GM23338 (cell line): ENCODE measurements around the gene RNASE8. TPM values are rescaled to one million over a fixed set of nuclear protein-coding genes. Genes with fewer than 3 reads are reported as not detected.

Experiments used
- ATAC-seq: fragments of 200-7000 bp; cut with Tn5 transposase; 3 replicates; pipeline ENCODE4 v1.9.1; 2020
- DNase-seq: peaks from one replicate; pipeline ENCODE4 v3.0.0-alpha.2; 2015; ENCODE audit warnings: low spot score
- H2AFZ ChIP-seq: fragments of 200-600 bp; sonication (generic); 2 replicates; pipeline ENCODE4 v1.8.0; 2016; ENCODE audit warnings: antibody characterized with exemption, mild to moderate bottlenecking, moderate library complexity
- H3F3A ChIP-seq: fragments of 200-600 bp; sonication (generic); replicated peaks from 2 replicates; pipeline ENCODE4 v1.8.0; 2017; ENCODE audit warnings: antibody characterized with exemption, mixed run types, low read depth
- H3K27ac ChIP-seq: fragments of 200-600 bp; sonication (generic); 2 replicates; pipeline ENCODE4 v1.6.1; 2016; ENCODE audit warnings: low read depth
- H3K27me3 ChIP-seq: fragments of 200-600 bp; sonication (generic); 2 replicates; pipeline ENCODE4 v1.8.0; 2016; ENCODE audit warnings: mild to moderate bottlenecking, mixed run types, moderate library complexity; ENCODE audit not compliant: insufficient read depth
- H3K36me3 ChIP-seq: fragments of 200-600 bp; sonication (generic); 2 replicates; pipeline ENCODE4 v1.8.0; 2016; ENCODE audit warnings: mild to moderate bottlenecking; ENCODE audit not compliant: insufficient read depth
- H3K4me1 ChIP-seq: fragments of 200-600 bp; sonication (generic); 2 replicates; pipeline ENCODE4 v1.8.0; 2016; ENCODE audit warnings: mild to moderate bottlenecking, moderate library complexity; ENCODE audit not compliant: insufficient read depth
- H3K4me2 ChIP-seq: fragments of 200-600 bp; sonication (generic); 2 replicates; pipeline ENCODE4 v1.7.1; 2017; ENCODE audit warnings: mixed run types
- H3K4me3 ChIP-seq: fragments of 200-600 bp; sonication (generic); 2 replicates; pipeline ENCODE4 v1.6.1; 2016; ENCODE audit warnings: mixed run types
- H3K79me2 ChIP-seq: fragments of 200-600 bp; sonication (generic); replicated peaks from 2 replicates; pipeline ENCODE4 v1.8.0; 2017; ENCODE audit warnings: mild to moderate bottlenecking; ENCODE audit not compliant: insufficient read depth
- H3K9me2 ChIP-seq: fragments of 200-600 bp; sonication (generic); 2 replicates; pipeline ENCODE4 v1.8.0; 2017; ENCODE audit not compliant: insufficient read depth
- H4K20me1 ChIP-seq: fragments of 200-600 bp; sonication (generic); replicated peaks from 2 replicates; pipeline ENCODE4 v1.8.0; 2017; ENCODE audit warnings: mild to moderate bottlenecking; ENCODE audit not compliant: insufficient read depth
- H3K27ac Mint-ChIP-seq: 2 replicates; pipeline ENCODE4 v1.8.0; 2020; ENCODE audit warnings: inconsistent platforms, mild to moderate bottlenecking, moderate library complexity, mixed read lengths
- H3K27me3 Mint-ChIP-seq: 3 replicates; pipeline ENCODE4 v1.8.0; 2022; ENCODE audit warnings: low read depth, mild to moderate bottlenecking, moderate library complexity, mixed read lengths, inconsistent platforms; ENCODE audit not compliant: insufficient read depth, poor library complexity
- H3K36me3 Mint-ChIP-seq: 3 replicates; pipeline ENCODE4 v1.8.0; 2021; ENCODE audit warnings: low read depth, mild to moderate bottlenecking, inconsistent platforms, moderate library complexity, mixed read lengths
- H3K4me1 Mint-ChIP-seq: 3 replicates; pipeline ENCODE4 v1.8.0; 2020; ENCODE audit warnings: mild to moderate bottlenecking, inconsistent platforms, mixed read lengths
- H3K4me3 Mint-ChIP-seq: 3 replicates; pipeline ENCODE4 v1.8.0; 2021; ENCODE audit warnings: moderate library complexity, mild to moderate bottlenecking, inconsistent platforms, mixed read lengths
- H3K9me3 Mint-ChIP-seq: 3 replicates; pipeline ENCODE4 v1.8.0; 2020; ENCODE audit warnings: moderate library complexity, mild to moderate bottlenecking, inconsistent platforms, mixed read lengths
- CREB1 ChIP-seq: fragments of 250-450 bp; sonication (Bioruptor Pico); IDR thresholded peaks from 2 replicates; pipeline ENCODE4 v1.5.0; 2020; ENCODE audit warnings: low read depth, mild to moderate bottlenecking, moderate library complexity
- EZH2 ChIP-seq: fragments of 200-600 bp; sonication (generic); IDR thresholded peaks from one replicate; pipeline ENCODE4 v1.8.0; 2017; ENCODE audit warnings: antibody characterized with exemption, mild to moderate bottlenecking, low read depth; ENCODE audit not compliant: unreplicated experiment
- EZH2phosphoT487 ChIP-seq: fragments of 200-600 bp; sonication (generic); IDR thresholded peaks from one replicate; pipeline ENCODE4 v1.8.1; 2018; ENCODE audit warnings: antibody characterized with exemption; ENCODE audit not compliant: unreplicated experiment
- JUNB ChIP-seq: IDR thresholded peaks from one replicate; pipeline ENCODE4 v1.6.1; 2016; ENCODE audit warnings: antibody characterized with exemption; ENCODE audit not compliant: unreplicated experiment
- NANOG ChIP-seq: IDR thresholded peaks from 2 replicates; pipeline ENCODE4 v1.6.1; 2016; ENCODE audit warnings: antibody characterized with exemption, borderline replicate concordance
- POLR2AphosphoS5 ChIP-seq: IDR thresholded peaks from 2 replicates; pipeline ENCODE4 v1.6.1; 2016; ENCODE audit warnings: antibody characterized with exemption, low read depth
- STAT1 ChIP-seq: IDR thresholded peaks from one replicate; pipeline ENCODE4 v1.6.1; 2016; ENCODE audit warnings: antibody characterized with exemption; ENCODE audit not compliant: unreplicated experiment
- ZNF114 ChIP-seq: fragments of 250-450 bp; sonication (Bioruptor Pico); IDR thresholded peaks from 2 replicates; pipeline ENCODE4 v1.5.0; 2020; ENCODE audit warnings: mild to moderate bottlenecking, moderate library complexity
- ZNF331 ChIP-seq: fragments of 250-450 bp; sonication (Bioruptor Pico); IDR thresholded peaks from 2 replicates; pipeline ENCODE4 v1.5.0; 2020; ENCODE audit warnings: low read depth, mild to moderate bottlenecking, moderate library complexity
- polyA plus RNA-seq: library from polyadenylated mRNA; unstranded; fragments of >200 nt; fragmentation: Nextera tagmentation; extraction: Ambion mirVana; gene quantifications from 2 replicates; pipeline ENCODE4 v1.2.1, GENCODE V29; 2016
- total RNA-seq: library from RNA; depleted of rRNA; stranded (reverse); fragments of >200 nt; shearing (Covaris generic); gene quantifications from 2 replicates; pipeline ENCODE4 v1.2.3, GENCODE V29; 2014
- TF ChIP-seq, protein P1 (sequence below): fragments of 250-450 bp; sonication (Bioruptor Pico); IDR thresholded peaks from 2 replicates; pipeline ENCODE4 v1.5.0; 2020; ENCODE audit warnings: mild to moderate bottlenecking, moderate library complexity
- TF ChIP-seq, protein P2 (sequence below), 2 experiments: fragments of 200-600 bp in 1 of 2; sonication (generic) in 1 of 2; conservative IDR thresholded peaks; 2 replicates each; pipeline versions ENCODE4 v1.5.1 to v1.6.1; 2016 to 2017; ENCODE audit warnings: antibody characterized with exemption in 2 of 2, low read depth in 2 of 2, mild to moderate bottlenecking in 2 of 2, moderate library complexity in 1 of 2
- TF ChIP-seq, protein P3 (sequence below): IDR thresholded peaks from 2 replicates; pipeline ENCODE4 v1.6.1; 2016; ENCODE audit warnings: antibody characterized with exemption
- TF ChIP-seq, protein P4 (sequence below): IDR thresholded peaks from one replicate; pipeline ENCODE4 v1.6.1; 2018; ENCODE audit warnings: antibody characterized with exemption; ENCODE audit not compliant: unreplicated experiment

Gene RNASE8
- total and polyA plus RNA-seq, 2 experiments from 2014 or later: not detected

DNA sequence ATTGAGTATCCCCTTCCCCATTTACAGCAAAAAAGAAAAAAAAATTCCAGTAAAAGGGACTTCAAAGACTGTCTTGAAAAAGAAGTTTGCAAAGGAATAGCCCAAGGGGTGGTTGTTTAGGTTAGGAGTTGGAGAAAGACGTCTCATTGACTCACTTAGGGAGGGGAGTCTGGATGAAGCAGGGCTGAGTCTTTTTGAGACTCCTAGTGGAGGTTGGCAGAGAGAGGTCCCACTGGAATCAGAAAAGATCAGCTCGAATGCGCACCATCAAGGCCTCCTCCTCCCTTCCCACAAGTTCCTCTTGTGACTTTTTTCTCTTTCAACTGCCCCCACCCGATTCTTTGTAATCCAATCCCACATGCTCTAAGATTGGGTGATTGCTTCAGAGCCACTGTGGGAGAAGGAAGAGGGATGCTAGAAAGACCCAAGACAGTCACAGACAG is 14.4 kb downstream of the RNASE8 start:
- no peaks in the 10 kb centered on the region for H3K9me2 ChIP-seq
- peaks cover 17% of the 10 kb centered on the region for H3F3A ChIP-seq
- H3K4me1 ChIP-seq: peaks cover 13% of the 10 kb centered on the region
- H2AFZ ChIP-seq: peak overlapping the region; percentile 91
- H3K36me3 ChIP-seq: peaks cover 6% of the 10 kb centered on the region; the same call in 1 of the 2 replicates
- ATAC-seq (no peak), DNase-seq (peak; percentile 30)
- Mint-ChIP-seq H3K27me3 (peaks cover 20% of the 10 kb centered on the region), H3K36me3 (peaks cover 45% of the 10 kb centered on the region), H3K4me3 (peak overlapping the region; percentile 97), H3K9me3 (no peaks in the 10 kb centered on the region; the same call in 1 of the 3 replicates), H3K4me1 (peaks cover 32% of the 10 kb centered on the region), H3K27ac (peak overlapping the region; percentile 96)
- TF ChIP-seq POLR2AphosphoS5 (no peak), EZH2 (no peak), ZNF114 (CRISPR knock-in tag) (no peak), CREB1 (CRISPR knock-in tag) (no peak), EZH2phosphoT487 (no peak), NANOG (no peak), ZNF331 (CRISPR knock-in tag) (no peak), JUNB (no peak), STAT1 (no peak)
- TF ChIP-seq, protein P1, sequence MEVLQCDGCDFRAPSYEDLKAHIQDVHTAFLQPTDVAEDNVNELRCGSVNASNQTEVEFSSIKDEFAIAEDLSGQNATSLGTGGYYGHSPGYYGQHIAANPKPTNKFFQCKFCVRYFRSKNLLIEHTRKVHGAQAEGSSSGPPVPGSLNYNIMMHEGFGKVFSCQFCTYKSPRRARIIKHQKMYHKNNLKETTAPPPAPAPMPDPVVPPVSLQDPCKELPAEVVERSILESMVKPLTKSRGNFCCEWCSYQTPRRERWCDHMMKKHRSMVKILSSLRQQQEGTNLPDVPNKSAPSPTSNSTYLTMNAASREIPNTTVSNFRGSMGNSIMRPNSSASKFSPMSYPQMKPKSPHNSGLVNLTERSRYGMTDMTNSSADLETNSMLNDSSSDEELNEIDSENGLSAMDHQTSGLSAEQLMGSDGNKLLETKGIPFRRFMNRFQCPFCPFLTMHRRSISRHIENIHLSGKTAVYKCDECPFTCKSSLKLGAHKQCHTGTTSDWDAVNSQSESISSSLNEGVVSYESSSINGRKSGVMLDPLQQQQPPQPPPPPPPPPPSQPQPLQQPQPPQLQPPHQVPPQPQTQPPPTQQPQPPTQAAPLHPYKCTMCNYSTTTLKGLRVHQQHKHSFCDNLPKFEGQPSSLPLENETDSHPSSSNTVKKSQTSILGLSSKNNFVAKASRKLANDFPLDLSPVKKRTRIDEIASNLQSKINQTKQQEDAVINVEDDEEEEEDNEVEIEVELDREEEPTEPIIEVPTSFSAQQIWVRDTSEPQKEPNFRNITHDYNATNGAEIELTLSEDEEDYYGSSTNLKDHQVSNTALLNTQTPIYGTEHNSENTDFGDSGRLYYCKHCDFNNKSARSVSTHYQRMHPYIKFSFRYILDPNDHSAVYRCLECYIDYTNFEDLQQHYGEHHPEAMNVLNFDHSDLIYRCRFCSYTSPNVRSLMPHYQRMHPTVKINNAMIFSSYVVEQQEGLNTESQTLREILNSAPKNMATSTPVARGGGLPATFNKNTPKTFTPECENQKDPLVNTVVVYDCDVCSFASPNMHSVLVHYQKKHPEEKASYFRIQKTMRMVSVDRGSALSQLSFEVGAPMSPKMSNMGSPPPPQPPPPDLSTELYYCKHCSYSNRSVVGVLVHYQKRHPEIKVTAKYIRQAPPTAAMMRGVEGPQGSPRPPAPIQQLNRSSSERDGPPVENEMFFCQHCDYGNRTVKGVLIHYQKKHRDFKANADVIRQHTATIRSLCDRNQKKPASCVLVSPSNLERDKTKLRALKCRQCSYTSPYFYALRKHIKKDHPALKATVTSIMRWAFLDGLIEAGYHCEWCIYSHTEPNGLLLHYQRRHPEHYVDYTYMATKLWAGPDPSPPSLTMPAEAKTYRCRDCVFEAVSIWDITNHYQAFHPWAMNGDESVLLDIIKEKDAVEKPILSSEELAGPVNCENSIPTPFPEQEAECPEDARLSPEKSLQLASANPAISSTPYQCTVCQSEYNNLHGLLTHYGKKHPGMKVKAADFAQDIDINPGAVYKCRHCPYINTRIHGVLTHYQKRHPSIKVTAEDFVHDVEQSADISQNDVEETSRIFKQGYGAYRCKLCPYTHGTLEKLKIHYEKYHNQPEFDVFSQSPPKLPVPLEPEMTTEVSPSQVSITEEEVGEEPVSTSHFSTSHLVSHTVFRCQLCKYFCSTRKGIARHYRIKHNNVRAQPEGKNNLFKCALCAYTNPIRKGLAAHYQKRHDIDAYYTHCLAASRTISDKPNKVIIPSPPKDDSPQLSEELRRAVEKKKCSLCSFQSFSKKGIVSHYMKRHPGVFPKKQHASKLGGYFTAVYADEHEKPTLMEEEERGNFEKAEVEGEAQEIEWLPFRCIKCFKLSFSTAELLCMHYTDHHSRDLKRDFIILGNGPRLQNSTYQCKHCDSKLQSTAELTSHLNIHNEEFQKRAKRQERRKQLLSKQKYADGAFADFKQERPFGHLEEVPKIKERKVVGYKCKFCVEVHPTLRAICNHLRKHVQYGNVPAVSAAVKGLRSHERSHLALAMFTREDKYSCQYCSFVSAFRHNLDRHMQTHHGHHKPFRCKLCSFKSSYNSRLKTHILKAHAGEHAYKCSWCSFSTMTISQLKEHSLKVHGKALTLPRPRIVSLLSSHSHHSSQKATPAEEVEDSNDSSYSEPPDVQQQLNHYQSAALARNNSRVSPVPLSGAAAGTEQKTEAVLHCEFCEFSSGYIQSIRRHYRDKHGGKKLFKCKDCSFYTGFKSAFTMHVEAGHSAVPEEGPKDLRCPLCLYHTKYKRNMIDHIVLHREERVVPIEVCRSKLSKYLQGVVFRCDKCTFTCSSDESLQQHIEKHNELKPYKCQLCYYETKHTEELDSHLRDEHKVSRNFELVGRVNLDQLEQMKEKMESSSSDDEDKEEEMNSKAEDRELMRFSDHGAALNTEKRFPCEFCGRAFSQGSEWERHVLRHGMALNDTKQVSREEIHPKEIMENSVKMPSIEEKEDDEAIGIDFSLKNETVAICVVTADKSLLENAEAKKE: no peak
- TF ChIP-seq, protein P2, sequence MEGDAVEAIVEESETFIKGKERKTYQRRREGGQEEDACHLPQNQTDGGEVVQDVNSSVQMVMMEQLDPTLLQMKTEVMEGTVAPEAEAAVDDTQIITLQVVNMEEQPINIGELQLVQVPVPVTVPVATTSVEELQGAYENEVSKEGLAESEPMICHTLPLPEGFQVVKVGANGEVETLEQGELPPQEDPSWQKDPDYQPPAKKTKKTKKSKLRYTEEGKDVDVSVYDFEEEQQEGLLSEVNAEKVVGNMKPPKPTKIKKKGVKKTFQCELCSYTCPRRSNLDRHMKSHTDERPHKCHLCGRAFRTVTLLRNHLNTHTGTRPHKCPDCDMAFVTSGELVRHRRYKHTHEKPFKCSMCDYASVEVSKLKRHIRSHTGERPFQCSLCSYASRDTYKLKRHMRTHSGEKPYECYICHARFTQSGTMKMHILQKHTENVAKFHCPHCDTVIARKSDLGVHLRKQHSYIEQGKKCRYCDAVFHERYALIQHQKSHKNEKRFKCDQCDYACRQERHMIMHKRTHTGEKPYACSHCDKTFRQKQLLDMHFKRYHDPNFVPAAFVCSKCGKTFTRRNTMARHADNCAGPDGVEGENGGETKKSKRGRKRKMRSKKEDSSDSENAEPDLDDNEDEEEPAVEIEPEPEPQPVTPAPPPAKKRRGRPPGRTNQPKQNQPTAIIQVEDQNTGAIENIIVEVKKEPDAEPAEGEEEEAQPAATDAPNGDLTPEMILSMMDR (conservative IDR thresholded peaks at IDR 0.05; ENCODE audit: low read depth in 2 of 2): no peak
- TF ChIP-seq, protein P3, sequence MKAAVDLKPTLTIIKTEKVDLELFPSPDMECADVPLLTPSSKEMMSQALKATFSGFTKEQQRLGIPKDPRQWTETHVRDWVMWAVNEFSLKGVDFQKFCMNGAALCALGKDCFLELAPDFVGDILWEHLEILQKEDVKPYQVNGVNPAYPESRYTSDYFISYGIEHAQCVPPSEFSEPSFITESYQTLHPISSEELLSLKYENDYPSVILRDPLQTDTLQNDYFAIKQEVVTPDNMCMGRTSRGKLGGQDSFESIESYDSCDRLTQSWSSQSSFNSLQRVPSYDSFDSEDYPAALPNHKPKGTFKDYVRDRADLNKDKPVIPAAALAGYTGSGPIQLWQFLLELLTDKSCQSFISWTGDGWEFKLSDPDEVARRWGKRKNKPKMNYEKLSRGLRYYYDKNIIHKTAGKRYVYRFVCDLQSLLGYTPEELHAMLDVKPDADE: no peak
- TF ChIP-seq, protein P4, sequence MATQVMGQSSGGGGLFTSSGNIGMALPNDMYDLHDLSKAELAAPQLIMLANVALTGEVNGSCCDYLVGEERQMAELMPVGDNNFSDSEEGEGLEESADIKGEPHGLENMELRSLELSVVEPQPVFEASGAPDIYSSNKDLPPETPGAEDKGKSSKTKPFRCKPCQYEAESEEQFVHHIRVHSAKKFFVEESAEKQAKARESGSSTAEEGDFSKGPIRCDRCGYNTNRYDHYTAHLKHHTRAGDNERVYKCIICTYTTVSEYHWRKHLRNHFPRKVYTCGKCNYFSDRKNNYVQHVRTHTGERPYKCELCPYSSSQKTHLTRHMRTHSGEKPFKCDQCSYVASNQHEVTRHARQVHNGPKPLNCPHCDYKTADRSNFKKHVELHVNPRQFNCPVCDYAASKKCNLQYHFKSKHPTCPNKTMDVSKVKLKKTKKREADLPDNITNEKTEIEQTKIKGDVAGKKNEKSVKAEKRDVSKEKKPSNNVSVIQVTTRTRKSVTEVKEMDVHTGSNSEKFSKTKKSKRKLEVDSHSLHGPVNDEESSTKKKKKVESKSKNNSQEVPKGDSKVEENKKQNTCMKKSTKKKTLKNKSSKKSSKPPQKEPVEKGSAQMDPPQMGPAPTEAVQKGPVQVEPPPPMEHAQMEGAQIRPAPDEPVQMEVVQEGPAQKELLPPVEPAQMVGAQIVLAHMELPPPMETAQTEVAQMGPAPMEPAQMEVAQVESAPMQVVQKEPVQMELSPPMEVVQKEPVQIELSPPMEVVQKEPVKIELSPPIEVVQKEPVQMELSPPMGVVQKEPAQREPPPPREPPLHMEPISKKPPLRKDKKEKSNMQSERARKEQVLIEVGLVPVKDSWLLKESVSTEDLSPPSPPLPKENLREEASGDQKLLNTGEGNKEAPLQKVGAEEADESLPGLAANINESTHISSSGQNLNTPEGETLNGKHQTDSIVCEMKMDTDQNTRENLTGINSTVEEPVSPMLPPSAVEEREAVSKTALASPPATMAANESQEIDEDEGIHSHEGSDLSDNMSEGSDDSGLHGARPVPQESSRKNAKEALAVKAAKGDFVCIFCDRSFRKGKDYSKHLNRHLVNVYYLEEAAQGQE: no peak
- H3K27me3 ChIP-seq: peaks cover 21% of the 10 kb centered on the region
- H3K79me2 ChIP-seq: peaks cover 6% of the 10 kb centered on the region
- peaks cover 3% of the 10 kb centered on the region; the same call in 1 of the 2 replicates for H4K20me1 ChIP-seq
- H3K4me3 ChIP-seq: peak overlapping the region; percentile 95
- H3K4me2 ChIP-seq: peak overlapping the region; percentile 98
- peak overlapping the region; percentile 92; the same call in 1 of the 2 replicates for H3K27ac ChIP-seq
